HepG2 (cell line): ENCODE results near the gene PLEKHG5. TPM values are rescaled to one million over a fixed set of nuclear protein-coding genes. Genes with fewer than 3 reads are reported as not detected.

Experiments used
- AHR ChIP-seq: IDR thresholded peaks from 2 replicates; pipeline ENCODE4 v1.6.1; 2018; ENCODE audit warnings: missing genetic modification reagents, missing compliant biosample characterization
- ARNT2 ChIP-seq: sonication (generic); formaldehyde crosslinking; IDR thresholded peaks from 2 replicates; pipeline ENCODE4 v1.8.0; 2022; ENCODE audit warnings: mild to moderate bottlenecking, low read depth, missing genetic modification reagents, moderate library complexity
- ATF1 ChIP-seq: IDR thresholded peaks from 2 replicates; pipeline ENCODE4 v1.6.1; 2016; ENCODE audit warnings: mild to moderate bottlenecking, control low read depth
- CENPBD1 ChIP-seq: sonication (generic); formaldehyde crosslinking; IDR thresholded peaks from 2 replicates; pipeline ENCODE4 v1.8.0; 2022; ENCODE audit warnings: missing genetic modification reagents, low read depth, mild to moderate bottlenecking, borderline replicate concordance
- CSRNP1 ChIP-seq: sonication (generic); formaldehyde crosslinking; IDR thresholded peaks from 2 replicates; pipeline ENCODE4 v1.8.1; 2023; ENCODE audit warnings: mild to moderate bottlenecking, missing genetic modification reagents
- DPF2 ChIP-seq: sonication (generic); formaldehyde crosslinking; IDR thresholded peaks from 2 replicates; pipeline ENCODE4 v1.4.0; 2020; ENCODE audit warnings: mild to moderate bottlenecking, low read depth, missing genetic modification reagents, borderline replicate concordance
- E2F1 ChIP-seq: sonication (generic); formaldehyde crosslinking; IDR thresholded peaks from 2 replicates; pipeline ENCODE4 v1.5.0; 2020; ENCODE audit warnings: missing genetic modification reagents
- ELF4 ChIP-seq: sonication (generic); formaldehyde crosslinking; IDR thresholded peaks from 2 replicates; pipeline ENCODE4 v1.5.0; 2020; ENCODE audit warnings: missing genetic modification reagents, mild to moderate bottlenecking, moderate library complexity, borderline replicate concordance
- ETV6 ChIP-seq: sonication (generic); formaldehyde crosslinking; conservative IDR thresholded peaks from 2 replicates; pipeline ENCODE4 v1.4.0; 2020; ENCODE audit warnings: missing genetic modification reagents
- HMG20A ChIP-seq: IDR thresholded peaks from 2 replicates; pipeline ENCODE4 v1.6.1; 2016; ENCODE audit warnings: borderline replicate concordance
- IKZF1 ChIP-seq: fragments of 450-650 bp; IDR thresholded peaks from 2 replicates; pipeline ENCODE4 v1.7.1; 2016
- NCOR1 ChIP-seq: fragments of 200-600 bp; sonication (generic); IDR thresholded peaks from 2 replicates; pipeline ENCODE4 v1.7.0; 2017; ENCODE audit warnings: antibody characterized with exemption, low read length, borderline replicate concordance
- NPAS2 ChIP-seq: sonication (generic); formaldehyde crosslinking; IDR thresholded peaks from 2 replicates; pipeline ENCODE4 v1.8.0; 2022; ENCODE audit warnings: mild to moderate bottlenecking, missing genetic modification reagents, borderline replicate concordance
- NR2F2 ChIP-seq: IDR thresholded peaks from 2 replicates; pipeline ENCODE4 v1.6.1; 2012; ENCODE audit warnings: low read depth, inconsistent platforms, borderline replicate concordance
- POLR2A ChIP-seq, 2 experiments: IDR thresholded peaks; 2 replicates each; pipeline ENCODE4 v1.6.1; 2011; ENCODE audit warnings: low read depth in 2 of 2, low read length in 2 of 2, mild to moderate bottlenecking in 1 of 2, moderate library complexity in 1 of 2; ENCODE audit not compliant: insufficient read depth in 1 of 2
- TCF7 ChIP-seq: sonication (generic); IDR thresholded peaks from 2 replicates; pipeline ENCODE4 v1.6.1; 2016; ENCODE audit warnings: antibody characterized with exemption, low read depth
- ZFP36L1 ChIP-seq: sonication (generic); formaldehyde crosslinking; IDR thresholded peaks from 2 replicates; pipeline ENCODE4 v1.8.0; 2022; ENCODE audit warnings: mild to moderate bottlenecking, missing genetic modification reagents, moderate library complexity
- ZFP36L2 ChIP-seq: sonication (generic); formaldehyde crosslinking; IDR thresholded peaks from 2 replicates; pipeline ENCODE4 v1.4.0; 2020; ENCODE audit warnings: missing genetic modification reagents
- ZMYM2 ChIP-seq: sonication (generic); formaldehyde crosslinking; IDR thresholded peaks from 2 replicates; pipeline ENCODE4 v1.8.0; 2022; ENCODE audit warnings: mild to moderate bottlenecking, missing genetic modification reagents
- ZNF121 ChIP-seq: sonication (generic); formaldehyde crosslinking; IDR thresholded peaks from 2 replicates; pipeline ENCODE4 v1.5.0; 2020; ENCODE audit warnings: mild to moderate bottlenecking, missing genetic modification reagents
- ZNF124 ChIP-seq: sonication (generic); formaldehyde crosslinking; IDR thresholded peaks from 2 replicates; pipeline ENCODE4 v1.4.0; 2020; ENCODE audit warnings: missing genetic modification reagents
- ZNF367 ChIP-seq: sonication (generic); formaldehyde crosslinking; IDR thresholded peaks from 2 replicates; pipeline ENCODE4 v1.4.0; 2020; ENCODE audit warnings: missing genetic modification reagents, borderline replicate concordance
- ZNF619 ChIP-seq: sonication (generic); formaldehyde crosslinking; IDR thresholded peaks from 2 replicates; pipeline ENCODE4 v1.4.0; 2020; ENCODE audit warnings: mild to moderate bottlenecking, missing genetic modification reagents
- polyA plus RNA-seq, 8 experiments: library from polyadenylated mRNA; depleted of rRNA in 3 of 8; stranded (reverse) in 7 of 8; unstranded in 1 of 8; fragments of >200 nt; fragmentation: Illumina TruSeq in 4 of 8; extraction: Trizol in 4 of 8; gene quantifications; 2 replicates each; pipeline versions ENCODE4 v1.2.1 to v1.2.3, GENCODE V29; 2011 to 2016; ENCODE audit warnings: low read depth in 4 of 8, missing spikeins in 1 of 8, mixed read lengths in 1 of 8; ENCODE audit not compliant: insufficient read depth in 1 of 8
- total RNA-seq, 5 experiments: library from RNA; depleted of rRNA; stranded (reverse); fragments of >200 nt; fragmentation: Illumina TruSeq; extraction: Trizol; gene quantifications; 2 replicates each; pipeline ENCODE4 v1.2.3, GENCODE V29; 2016; ENCODE audit warnings: low read depth in 1 of 5

PLEKHG5 gene
- total and polyA plus RNA-seq, 2 of the 13 experiments (the other 11 are each of a cell fraction or from before 2014, with no cell fraction given): 1.9 to 3.5 TPM

DNA sequence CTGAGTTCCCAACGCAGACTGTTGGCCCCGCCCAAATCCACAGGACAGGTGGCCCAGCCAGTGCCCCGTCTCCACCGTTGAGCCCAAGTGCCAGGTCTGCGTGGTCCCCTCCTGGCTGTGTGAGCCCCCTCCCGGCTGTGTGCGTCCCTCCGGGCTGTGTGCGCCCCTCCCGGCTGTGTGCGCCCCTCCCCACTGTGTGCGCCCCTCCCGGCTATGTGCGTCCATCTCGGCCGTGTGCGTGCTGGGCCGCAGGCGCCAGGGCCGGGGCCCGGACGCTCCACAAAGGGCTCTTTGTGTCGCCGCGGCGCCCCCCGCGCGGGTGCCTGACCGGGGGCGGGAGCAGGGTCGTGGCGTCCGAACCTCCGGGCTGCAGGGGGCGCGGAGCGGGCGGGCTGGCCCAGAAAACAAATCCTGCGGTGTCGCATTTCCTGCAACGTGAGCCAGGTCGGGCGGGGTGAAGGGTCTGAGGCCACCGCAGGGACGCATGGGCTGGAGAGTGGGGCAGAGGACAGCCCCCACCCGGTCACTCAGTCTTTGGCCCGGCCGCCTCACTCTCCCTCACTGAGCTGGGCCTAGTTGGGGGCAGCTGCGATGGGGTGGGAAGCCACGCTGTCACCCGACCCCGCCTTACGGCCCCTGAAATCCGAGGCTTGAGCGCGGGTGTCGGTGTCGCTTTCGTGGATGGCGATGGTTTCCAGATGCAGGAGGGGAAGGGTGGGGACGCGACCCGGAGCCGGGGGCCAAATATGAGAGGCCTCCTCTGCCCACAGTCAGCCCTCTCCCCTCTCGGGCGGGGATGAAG, 44.2 kb downstream of the PLEKHG5 start (continued):
- TF ChIP-seq CSRNP1 (CRISPR knock-in tag) (peak; percentile 65; the same call in 1 of the 2 replicates), ETV6 (no peak), HMG20A (CRISPR knock-in tag) (0 out of 2 replicates have a peak, but pooled peaks have one; percentile 23), ATF1 (CRISPR knock-in tag) (no peak), E2F1 (CRISPR knock-in tag) (peak; percentile 52; the same call in 1 of the 2 replicates), ZFP36L2 (no peak), POLR2A (IDR thresholded peaks at IDR 0.05; ENCODE audit: insufficient read depth in 1 of 2, low read depth in 2 of 2, low read length in 2 of 2) (no peak; a peak in 1 of 4 replicates), ARNT2 (peak; percentile 86), ZNF124 (CRISPR knock-in tag) (no peak; the same call in 1 of the 2 replicates), AHR (no peak), NCOR1 (0 out of 2 replicates have a peak, but pooled peaks have one; percentile 19), IKZF1 (no peak), DPF2 (CRISPR knock-in tag) (peak; percentile 69), NPAS2 (peak; percentile 93; the same call in 1 of the 2 replicates), ELF4 (no peak; the same call in 1 of the 2 replicates), ZNF619 (CRISPR knock-in tag) (no peak), ZMYM2 (no peak), CENPBD1 (CRISPR knock-in tag) (no peak), NR2F2 (no peak), ZNF367 (CRISPR knock-in tag) (no peak), ZNF121 (CRISPR knock-in tag) (no peak), TCF7 (peak; percentile 31; the same call in 1 of the 2 replicates), ZFP36L1 (CRISPR knock-in tag) (no peak)
